Activated naive CD4-positive, alpha-beta T cell treated with Interleukin-2 at 50 U/mL for 16 hours (primary cell): Measurements from ENCODE around the gene JAM2.
"Not testable (repeated sequence)": the region's sequence is repeated elsewhere in the genome, so short reads cannot be mapped to it uniquely, and the experiment has no call there.

ENCODE experiments used
- DNase-seq: peaks from one replicate; pipeline ENCODE4 v3.0.0-alpha.2; 2020

The JAM2 gene, protein sequence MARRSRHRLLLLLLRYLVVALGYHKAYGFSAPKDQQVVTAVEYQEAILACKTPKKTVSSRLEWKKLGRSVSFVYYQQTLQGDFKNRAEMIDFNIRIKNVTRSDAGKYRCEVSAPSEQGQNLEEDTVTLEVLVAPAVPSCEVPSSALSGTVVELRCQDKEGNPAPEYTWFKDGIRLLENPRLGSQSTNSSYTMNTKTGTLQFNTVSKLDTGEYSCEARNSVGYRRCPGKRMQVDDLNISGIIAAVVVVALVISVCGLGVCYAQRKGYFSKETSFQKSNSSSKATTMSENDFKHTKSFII

DNA sequence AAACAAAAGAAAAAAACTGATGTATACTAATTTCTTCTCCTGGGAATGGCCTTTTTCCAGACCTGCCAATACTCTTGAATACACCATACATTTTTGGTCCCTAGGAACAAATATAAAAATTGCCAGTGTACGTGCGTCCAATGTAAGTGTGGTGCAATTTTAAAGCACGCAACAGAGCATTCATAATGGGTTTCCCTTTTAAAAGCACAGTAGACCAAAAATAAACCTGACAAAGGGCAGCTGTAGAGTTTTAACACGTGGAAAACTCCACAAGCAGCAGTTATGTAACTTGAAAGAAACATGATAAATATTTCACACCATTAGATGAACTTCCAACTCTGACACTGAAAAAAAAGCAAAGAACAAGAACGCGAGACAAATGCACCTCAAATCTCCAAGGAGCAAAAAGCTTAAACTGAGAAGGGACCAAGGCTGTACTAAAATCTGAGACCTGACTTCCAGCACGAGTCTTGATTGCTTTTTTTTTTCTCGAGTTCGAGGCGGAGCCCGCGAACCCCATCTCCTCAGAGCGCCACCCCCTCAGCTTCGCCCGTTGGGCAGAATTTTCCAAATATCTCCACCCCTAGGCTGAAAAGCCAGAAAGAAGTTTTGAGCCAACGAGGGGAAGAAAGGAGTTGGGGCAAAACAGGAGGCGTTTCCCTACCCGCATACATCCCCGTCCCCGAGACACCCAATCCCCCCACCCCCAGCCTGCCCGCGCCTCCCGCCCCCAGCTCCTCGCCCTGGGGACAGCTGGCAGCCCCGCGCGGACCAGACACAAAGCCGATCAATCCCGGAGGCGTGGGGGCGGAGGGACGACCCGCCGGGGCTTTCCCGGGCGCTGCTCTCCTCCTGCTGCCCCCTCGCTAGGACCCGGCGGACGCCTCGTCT, at the start of gene JAM2:
Gene JAM2, plus strand, starts transcription at position 599 of the 891 bp plus-strand sequence. CDS start 564 bp downstream, outside the sequence.
- peak; percentile 34 for DNase-seq

GRCh38 chr21:25589887-25590286, 49.2 kb upstream of the JAM2 start:
- no peak for DNase-seq

GRCh38 chr21:25607151-25608043, 31.7 kb upstream of the JAM2 start, which contains the start of gene MRPL39:
MRPL39 (minus strand) TSS chr21:25607481; CDS start chr21:25607475, 6 bp downstream.
- DNase-seq = peak; percentile 89

GRCh38 chr21:25608044-25608737, 30.9 kb upstream of the JAM2 start:
- DNase-seq = peak; percentile 80

DNA sequence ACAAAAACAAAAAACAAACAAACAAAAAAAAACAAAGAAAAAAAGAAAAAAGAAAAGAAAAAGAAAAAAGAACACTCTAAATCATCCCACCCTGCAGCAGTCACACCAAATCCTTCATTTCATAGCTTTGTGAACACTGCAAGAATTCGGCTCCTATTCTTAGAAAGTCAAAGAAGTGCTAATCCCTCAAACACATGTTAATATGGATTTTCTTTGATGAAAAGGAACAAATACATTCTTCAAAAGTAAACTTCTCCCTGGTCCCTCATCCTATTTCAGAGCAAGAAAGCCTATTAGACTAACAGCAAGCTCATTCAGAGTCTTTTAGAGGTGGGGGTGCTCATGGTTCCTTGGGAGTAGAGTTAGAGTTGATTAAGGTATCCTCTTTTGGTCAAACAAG, 24.6 kb upstream of the JAM2 start:
- DNase-seq = no peak

GRCh38 chr21:25615880-25616279, 23.2 kb upstream of the JAM2 start:
- no peak for DNase-seq

GRCh38 chr21:25619198-25619597, 19.9 kb upstream of the JAM2 start:
- DNase-seq = no peak

DNA sequence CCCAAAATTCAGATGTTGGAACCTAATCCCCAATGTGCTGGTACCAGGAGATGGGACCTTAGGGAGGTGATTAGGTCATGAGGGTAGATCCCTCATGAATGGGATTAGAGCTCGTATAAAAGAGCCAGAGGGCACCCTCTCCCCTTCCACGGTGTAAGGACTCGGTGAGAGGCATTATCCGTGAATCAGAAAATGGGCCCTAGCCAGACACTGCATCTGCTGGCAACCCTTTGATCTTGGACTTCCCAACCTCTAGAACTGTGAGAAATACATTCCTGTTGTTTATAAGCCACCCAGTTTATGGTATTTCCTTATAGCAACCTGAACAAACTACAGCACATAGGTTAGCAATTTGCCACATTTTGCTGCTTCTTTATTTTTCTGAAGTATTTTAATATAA, 14.5 kb upstream of the JAM2 start:
- no peak for DNase-seq

- no peak for DNase-seq
These were observed 14.0 kb upstream of the JAM2 start for GRCh38 chr21:25625036-25625435.

- DNase-seq = not testable (repeated sequence)
These were observed 13.1 kb upstream of the JAM2 start for GRCh38 chr21:25625776-25626555.

GRCh38 chr21:25626757-25627156, 12.3 kb upstream of the JAM2 start:
- DNase-seq = no peak

- no peak for DNase-seq
These were observed 6.8 kb upstream of the JAM2 start for GRCh38 chr21:25632296-25632695.

DNA sequence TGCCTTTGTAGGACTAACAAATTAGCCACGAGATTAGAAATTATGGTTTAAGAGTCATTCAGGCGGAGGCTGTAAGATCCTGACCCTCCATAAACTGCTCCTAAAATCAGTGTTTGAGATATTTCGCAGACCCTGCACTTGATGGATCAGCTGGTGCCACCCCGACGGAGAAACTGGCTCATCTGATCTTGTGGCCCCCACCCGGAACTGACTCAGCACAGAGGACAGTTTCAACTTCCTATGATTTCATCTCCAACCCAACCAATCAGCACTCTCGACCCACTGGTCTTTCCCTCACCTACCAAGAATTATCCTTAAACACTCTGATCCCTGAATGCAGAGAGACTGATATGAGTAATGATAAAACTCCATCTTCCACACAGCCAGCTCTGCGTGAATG, 3.7 kb upstream of the JAM2 start:
- no peak for DNase-seq

DNA sequence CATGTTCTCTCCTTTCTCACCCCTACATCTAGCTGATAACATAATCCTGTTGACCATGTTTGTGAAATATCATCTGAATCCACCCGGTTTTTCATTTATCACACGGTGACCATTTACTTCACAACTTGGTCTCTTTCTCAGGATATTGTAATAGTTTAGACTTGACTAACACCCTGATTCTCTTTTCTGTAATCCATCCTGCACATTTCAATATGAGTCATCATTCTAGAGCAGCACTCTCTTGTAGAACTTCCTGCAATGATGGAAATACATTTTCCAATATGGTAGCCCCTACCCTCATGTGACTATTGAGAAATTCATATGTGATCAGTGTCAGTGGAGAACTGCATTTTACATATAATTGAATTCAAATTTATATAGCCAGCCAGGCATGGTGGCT, 2.3 kb upstream of the JAM2 start:
- no peak for DNase-seq

- no peak for DNase-seq
These were observed 1.0 kb upstream of the JAM2 start for GRCh38 chr21:25637851-25638659.

DNA sequence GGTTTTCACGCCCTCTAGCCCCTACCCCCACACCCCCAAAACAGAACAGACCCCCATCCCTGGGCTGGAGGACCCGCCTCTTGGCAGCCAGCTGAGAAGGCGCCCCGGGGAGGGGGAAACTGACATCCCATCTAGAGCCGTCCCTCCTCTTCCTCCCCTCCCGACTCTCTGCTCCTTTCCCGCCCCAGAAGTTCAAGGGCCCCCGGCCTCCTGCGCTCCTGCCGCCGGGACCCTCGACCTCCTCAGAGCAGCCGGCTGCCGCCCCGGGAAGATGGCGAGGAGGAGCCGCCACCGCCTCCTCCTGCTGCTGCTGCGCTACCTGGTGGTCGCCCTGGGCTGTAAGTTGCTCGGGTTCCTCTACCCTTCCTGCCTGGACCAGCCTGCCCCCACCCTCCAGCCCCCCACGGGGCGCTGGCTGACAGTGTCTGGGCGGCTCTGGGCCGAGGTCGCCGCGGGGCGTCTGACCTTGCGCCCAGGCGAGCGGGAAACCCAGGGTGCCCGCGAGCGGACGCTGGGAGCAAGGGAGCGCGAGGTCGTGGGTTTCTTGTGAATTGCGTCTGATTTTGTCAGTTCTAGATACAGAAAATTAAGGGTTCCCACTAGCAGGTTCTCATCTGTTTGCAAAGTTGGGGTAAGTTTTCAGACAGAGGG, 618 bp downstream of the JAM2 start:
- peak; percentile 30 for DNase-seq

DNA sequence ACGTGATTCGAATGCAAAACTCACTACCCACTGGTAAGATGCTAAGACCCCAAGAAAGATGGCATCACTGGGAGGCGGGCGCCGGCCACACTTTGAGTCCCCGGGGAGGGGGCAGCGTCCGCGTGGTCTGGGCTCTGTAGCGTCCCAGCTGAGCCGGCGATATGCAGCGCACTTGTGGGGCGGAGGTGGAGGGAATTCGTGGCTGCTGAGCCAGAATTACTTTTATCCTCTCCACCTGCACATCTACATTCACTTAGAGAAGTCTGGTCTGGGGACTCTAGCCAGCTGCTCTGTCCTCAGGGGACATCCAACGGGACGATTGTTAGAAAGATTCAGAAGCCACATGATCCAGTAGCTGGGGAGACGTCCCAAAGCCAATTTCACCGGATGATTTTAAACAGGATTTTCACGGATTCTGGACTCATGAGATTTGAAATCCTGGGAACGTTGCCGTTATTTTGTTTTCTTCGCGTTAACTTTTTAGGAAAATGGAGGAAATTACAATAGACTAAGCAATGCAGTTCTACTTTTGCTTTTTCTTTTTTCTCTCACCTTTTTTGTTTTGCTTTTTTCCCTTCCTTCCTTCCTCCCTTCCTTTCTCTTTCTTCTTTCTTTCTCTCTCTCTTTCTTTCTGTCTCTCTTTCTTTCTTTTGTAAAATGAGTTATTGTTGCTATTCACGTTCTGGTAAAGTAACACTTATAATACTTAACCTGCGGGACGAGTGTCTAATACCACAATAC, 1.3 kb downstream of the JAM2 start:
- no peak for DNase-seq

GRCh38 chr21:25640943-25641292, 1.9 kb downstream of the JAM2 start:
- no peak for DNase-seq

DNA sequence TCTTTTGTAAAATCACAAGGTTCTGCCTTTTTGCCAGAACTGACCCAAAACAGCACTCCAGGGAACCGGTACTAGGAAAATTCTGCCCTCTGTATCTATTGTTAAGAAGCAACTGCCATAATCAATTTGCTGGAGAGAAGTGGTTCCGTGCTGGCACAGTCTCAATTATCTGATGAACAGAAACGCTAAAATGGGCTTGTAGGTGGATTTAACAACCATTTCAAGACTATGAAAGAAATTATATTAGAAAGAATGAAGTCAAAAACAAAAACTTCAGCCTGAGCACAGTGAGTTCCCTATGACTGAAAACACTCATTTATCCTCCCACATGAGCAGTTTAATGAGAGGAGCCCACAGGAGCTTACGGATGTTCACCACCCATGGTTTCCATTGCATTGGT, 4.4 kb downstream of the JAM2 start:
- no peak for DNase-seq
